ENCODE data around the gene STIP1. TPM values are rescaled to one million over a fixed set of nuclear protein-coding genes. Genes with fewer than 3 reads are reported as not detected.
"Not testable (repeated sequence)": the region's sequence is repeated elsewhere in the genome, so short reads cannot be mapped to it uniquely, and the experiment has no call there.

The STIP1 gene
- total and polyA plus RNA-seq, 9 of the 15 experiments (the other 6 are each of a cell fraction or from before 2014, with no cell fraction given) = 58.1 to 465 (median 346) TPM

DNA sequence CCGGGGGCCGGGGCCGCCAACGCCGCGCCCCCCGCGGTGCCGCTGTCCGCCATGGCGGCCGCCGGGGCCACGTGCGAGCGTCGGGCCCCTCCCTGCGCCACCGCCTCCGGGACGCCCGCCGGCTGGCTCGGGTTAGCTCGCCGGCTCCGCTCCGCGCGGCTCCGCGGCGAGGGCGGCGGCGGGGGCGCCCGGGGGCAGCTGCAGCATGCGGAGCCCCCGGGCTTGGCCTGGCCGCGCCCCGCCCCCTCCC, 60.6 kb downstream of the STIP1 start:
- Histone ChIP-seq H3K4me1 (replicated peaks in 1 of 2; ENCODE audit: control insufficient read depth in 2 of 2, insufficient read depth in 2 of 2, low read length in 2 of 2) (peaks cover 41 to 92% of the 10 kb centered on the region in 2 experiments), H3K36me3 (ENCODE audit: control insufficient read depth, insufficient read depth, low read length) (peaks cover 37% of the 10 kb centered on the region), H3K4me3 (peak overlapping the region; percentile 98), H3K27ac (ENCODE audit: extremely low read depth, low read depth, low read length) (peak overlapping the region; percentile 98; the same call in 2 of the 3 replicates), H3K9ac (ENCODE audit: insufficient read depth in 1 of 2, low read depth in 2 of 2, low read length in 2 of 2) (peak overlapping the region; percentile 95 to 98; a peak in 3 of 4 replicates), H3K79me2 (ENCODE audit: control insufficient read depth, insufficient read depth, low read length) (peaks cover 50% of the 10 kb centered on the region)
- intact Hi-C loops (cut with micrococcal nuclease) = loop anchor here (2.0 to 10.0 kb wide), 3 partner anchors 22 to 58 kb away; partner anchors contain the start of genes CATSPERZ, ESRRA and FERMT3
- H3K27me3 ChIP-seq (ENCODE audit: control insufficient read depth in 2 of 2, insufficient read depth in 2 of 2, low read length in 2 of 2); H2AFZ ChIP-seq (ENCODE audit: low read depth, low read length); H3K4me2 ChIP-seq (ENCODE audit: insufficient read depth, low read length); CTCF ChIA-PET (ENCODE audit: low intra/inter-chr PET ratio); H3K9me3 ChIP-seq (replicated peaks; ENCODE audit: control insufficient read depth, insufficient read depth, low read depth, low read length); in situ Hi-C loops (cut with MboI); FAIRE-seq; DNase-seq (ENCODE audit: extremely low read depth in 1 of 4, low spot score in 3 of 4); H3K9me1 ChIP-seq (ENCODE audit: control insufficient read depth, insufficient read depth, low read length); H4K20me1 ChIP-seq (replicated peaks; ENCODE audit: control insufficient read depth, insufficient read depth, low read length); BruUV-seq (replicated peaks); ATAC-seq; TF ChIP-seq MYC (CRISPR knock-in tag; IDR thresholded peaks at IDR 0.05; ENCODE audit: borderline replicate concordance, low read depth): not testable (repeated sequence)
- POLR2A ChIA-PET = interaction anchor here (0.7 to 7.8 kb wide), 8 partner anchors 11 to 1875 kb away, joined by 3 to 58 read pairs (median 6); partner anchors contain the start of genes STIP1 and VEGFB
- WGBS (ENCODE audit: insufficient coverage, low coverage, missing lambda C conversion rate) = 0% methylated on average over 15 of the region's 43 CpGs
- TF ChIP-seq CXXC5 (CRISPR knock-in tag; IDR thresholded peaks at IDR 0.05) (peak; percentile 66), NONO (IDR thresholded peaks at IDR 0.05; ENCODE audit: low read depth in 2 of 2, low read length in 1 of 2) (peak in 1 of 2 experiments; percentile 55; a peak in 1 of 4 replicates), RBM25 (IDR thresholded peaks at IDR 0.05; ENCODE audit: low read depth, low read length, severe bottlenecking) (peak; percentile 72), ZFP36 (IDR thresholded peaks at IDR 0.05; ENCODE audit: low read depth, low read length, partially characterized antibody) (peak; percentile 90), SMAD4 (CRISPR knock-in tag; conservative IDR thresholded peaks at IDR 0.05) (peak; percentile 14; the same call in 1 of the 2 replicates), CCNT2 (IDR thresholded peaks at IDR 0.05; ENCODE audit: borderline replicate concordance, extremely low read depth, insufficient read length, low read depth, low read length) (peak; percentile 26), SAP30 (IDR thresholded peaks at IDR 0.05; ENCODE audit: borderline replicate concordance, insufficient read depth, low read depth, low read length, poor library complexity, severe bottlenecking) (peak; percentile 18), MYC (IDR thresholded peaks at IDR 0.05; ENCODE audit: low read depth, low read length) (peak; percentile 70; the same call in 1 of the 2 replicates), ZNF436 (CRISPR knock-in tag; IDR thresholded peaks at IDR 0.05) (peak; percentile 89), SIN3A (IDR thresholded peaks at IDR 0.05; ENCODE audit: borderline replicate concordance in 2 of 2, control insufficient read depth in 1 of 2, low read depth in 2 of 2, low read length in 2 of 2) (peak in 1 of 2 experiments; percentile 37; a peak in 1 of 4 replicates)
- TF ChIP-seq, protein P1, sequence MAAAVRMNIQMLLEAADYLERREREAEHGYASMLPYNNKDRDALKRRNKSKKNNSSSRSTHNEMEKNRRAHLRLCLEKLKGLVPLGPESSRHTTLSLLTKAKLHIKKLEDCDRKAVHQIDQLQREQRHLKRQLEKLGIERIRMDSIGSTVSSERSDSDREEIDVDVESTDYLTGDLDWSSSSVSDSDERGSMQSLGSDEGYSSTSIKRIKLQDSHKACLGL (CRISPR knock-in tag; IDR thresholded peaks at IDR 0.05; ENCODE audit: borderline replicate concordance, poor library complexity, severe bottlenecking) = peak; percentile 66
- TF ChIP-seq, protein P2, sequence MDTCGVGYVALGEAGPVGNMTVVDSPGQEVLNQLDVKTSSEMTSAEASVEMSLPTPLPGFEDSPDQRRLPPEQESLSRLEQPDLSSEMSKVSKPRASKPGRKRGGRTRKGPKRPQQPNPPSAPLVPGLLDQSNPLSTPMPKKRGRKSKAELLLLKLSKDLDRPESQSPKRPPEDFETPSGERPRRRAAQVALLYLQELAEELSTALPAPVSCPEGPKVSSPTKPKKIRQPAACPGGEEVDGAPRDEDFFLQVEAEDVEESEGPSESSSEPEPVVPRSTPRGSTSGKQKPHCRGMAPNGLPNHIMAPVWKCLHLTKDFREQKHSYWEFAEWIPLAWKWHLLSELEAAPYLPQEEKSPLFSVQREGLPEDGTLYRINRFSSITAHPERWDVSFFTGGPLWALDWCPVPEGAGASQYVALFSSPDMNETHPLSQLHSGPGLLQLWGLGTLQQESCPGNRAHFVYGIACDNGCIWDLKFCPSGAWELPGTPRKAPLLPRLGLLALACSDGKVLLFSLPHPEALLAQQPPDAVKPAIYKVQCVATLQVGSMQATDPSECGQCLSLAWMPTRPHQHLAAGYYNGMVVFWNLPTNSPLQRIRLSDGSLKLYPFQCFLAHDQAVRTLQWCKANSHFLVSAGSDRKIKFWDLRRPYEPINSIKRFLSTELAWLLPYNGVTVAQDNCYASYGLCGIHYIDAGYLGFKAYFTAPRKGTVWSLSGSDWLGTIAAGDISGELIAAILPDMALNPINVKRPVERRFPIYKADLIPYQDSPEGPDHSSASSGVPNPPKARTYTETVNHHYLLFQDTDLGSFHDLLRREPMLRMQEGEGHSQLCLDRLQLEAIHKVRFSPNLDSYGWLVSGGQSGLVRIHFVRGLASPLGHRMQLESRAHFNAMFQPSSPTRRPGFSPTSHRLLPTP (IDR thresholded peaks at IDR 0.05; ENCODE audit: borderline replicate concordance, extremely low read depth, insufficient read length) = peak; percentile 34
- TF ChIP-seq, protein P3, sequence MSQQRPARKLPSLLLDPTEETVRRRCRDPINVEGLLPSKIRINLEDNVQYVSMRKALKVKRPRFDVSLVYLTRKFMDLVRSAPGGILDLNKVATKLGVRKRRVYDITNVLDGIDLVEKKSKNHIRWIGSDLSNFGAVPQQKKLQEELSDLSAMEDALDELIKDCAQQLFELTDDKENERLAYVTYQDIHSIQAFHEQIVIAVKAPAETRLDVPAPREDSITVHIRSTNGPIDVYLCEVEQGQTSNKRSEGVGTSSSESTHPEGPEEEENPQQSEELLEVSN (IDR thresholded peaks at IDR 0.05; ENCODE audit: borderline replicate concordance in 1 of 2, extremely low read depth in 1 of 2, insufficient read depth in 1 of 2, insufficient read length in 1 of 2, low read depth in 1 of 2, low read length in 1 of 2, poor library complexity in 1 of 2, severe bottlenecking in 1 of 2) = peak in 1 of 2 experiments; percentile 71
